Psoas muscle (tissue), 8 donors: ENCODE results near the gene CA11. TPM values are rescaled to one million over a fixed set of nuclear protein-coding genes. Genes with fewer than 3 reads are reported as not detected.

Experiments
- ATAC-seq, 4 donors: fragments of 200-7000 bp; cut with Tn5 transposase; one replicate each; pipeline ENCODE4 v1.9.1; 2020; ENCODE audit warnings: moderate library complexity in 3 of 4, mild to moderate bottlenecking in 2 of 4
- DNase-seq, 2 donors: peaks; one replicate each; pipeline ENCODE4 v3.0.0-alpha.2; 2020
- H3K27ac ChIP-seq: fragments of 200-600 bp; one replicate; pipeline ENCODE4 v1.8.0; 2022
- H3K27me3 ChIP-seq, 3 donors: fragments of 200-600 bp in 1 of 3; one replicate each; pipeline versions ENCODE4 v1.6.1 to v1.8.0; 2013 to 2022; ENCODE audit warnings: low read length in 2 of 3, mild to moderate bottlenecking in 2 of 3, moderate library complexity in 1 of 3; ENCODE audit not compliant: insufficient read depth in 3 of 3
- H3K36me3 ChIP-seq, 2 donors: fragments of 200-600 bp in 1 of 2; one replicate each; pipeline versions ENCODE4 v1.6.1 to v1.8.0; 2013 to 2022; ENCODE audit warnings: low read depth in 1 of 2, mild to moderate bottlenecking in 1 of 2, moderate library complexity in 1 of 2; ENCODE audit not compliant: insufficient read depth in 1 of 2
- H3K4me1 ChIP-seq: fragments of 200-600 bp; one replicate; pipeline ENCODE4 v1.8.0; 2022
- H3K4me3 ChIP-seq: fragments of 200-600 bp; one replicate; pipeline ENCODE4 v1.8.0; 2022; ENCODE audit warnings: mild to moderate bottlenecking
- H3K9me3 ChIP-seq: fragments of 200-600 bp; one replicate; pipeline ENCODE4 v1.8.0; 2022
- CTCF ChIP-seq: fragments of 200-600 bp; IDR thresholded peaks from one replicate; pipeline ENCODE4 v1.8.0; 2022; ENCODE audit warnings: antibody characterized with exemption
- WGBS, 3 donors: extraction: QIAGEN DNeasy Blood & Tissue Kit; methylation state at CpG; one replicate each; pipeline versions ENCODE4 v1.1.6 to v1.1.7; 2013; 5-methylcytosine and 5-hydroxymethylcytosine counted together
- intact Hi-C, 2 donors: fragments of 100-400 bp; cut with DNase I; formaldehyde crosslinking; loops; one replicate each; pipeline versions ENCODE4 v1.11.0 to v1.14.2; 2022
- polyA plus RNA-seq, 3 donors: library from polyadenylated mRNA; stranded (reverse); fragments of 200-250 nt; gene quantifications; one replicate each; pipeline ENCODE4 v1.2.3, GENCODE V29; 2013
- total RNA-seq, 4 donors: library from RNA; stranded (reverse); fragmentation: NEBNext Ultra II Directional in 2 of 4; extraction: Animal tissue kit (Norgen Biotek cat#: 25700) in 2 of 4; gene quantifications; one replicate each; pipeline versions ENCODE4 v1.2.1 to v1.2.4, GENCODE V29; 2021 to 2023
- donor health status: healthy with polysubstance abuse.
- donor health status: DM: no; HTN: no; CAD: no; lungs with moderate emphysema.
- donor health status: Bipolar disorder and iron deficiency.
- donor health status: healthy.
- donor health status: DM: yes; HTN: yes; CAD: no.
- donor health status: DM: no; HTN: no; CAD: no.
- donor health status: DM: no; HTN: no; CAD: no.
- donor health status: DM: yes; HTN: yes; CAD: no.

The CA11 gene
- total and polyA plus RNA-seq, 7 donors: 2.3 to 10.6 (median 8.6) TPM

GRCh38 chr19:48618278-48618915 is 27.6 kb downstream of the CA11 start:
- Histone ChIP-seq H3K27me3 (no peaks in the 10 kb centered on the region), H3K4me1 (peaks cover 35% of the 10 kb centered on the region), H3K4me3 (peak overlapping the region; percentile 99), H3K27ac (peak overlapping the region; percentile 94), H3K9me3 (no peaks in the 10 kb centered on the region), H3K36me3 (peaks cover 8 to 50% of the 10 kb centered on the region in 2 donors)
- DNase-seq (peak in 1 of 2 donors; percentile 59), ATAC-seq (no peak)
- no peak for TF ChIP-seq CTCF
- 4% methylated on average over 18 of the region's 18 CpGs for WGBS, 3 donors
- intact Hi-C loops: no loop called here

DNA sequence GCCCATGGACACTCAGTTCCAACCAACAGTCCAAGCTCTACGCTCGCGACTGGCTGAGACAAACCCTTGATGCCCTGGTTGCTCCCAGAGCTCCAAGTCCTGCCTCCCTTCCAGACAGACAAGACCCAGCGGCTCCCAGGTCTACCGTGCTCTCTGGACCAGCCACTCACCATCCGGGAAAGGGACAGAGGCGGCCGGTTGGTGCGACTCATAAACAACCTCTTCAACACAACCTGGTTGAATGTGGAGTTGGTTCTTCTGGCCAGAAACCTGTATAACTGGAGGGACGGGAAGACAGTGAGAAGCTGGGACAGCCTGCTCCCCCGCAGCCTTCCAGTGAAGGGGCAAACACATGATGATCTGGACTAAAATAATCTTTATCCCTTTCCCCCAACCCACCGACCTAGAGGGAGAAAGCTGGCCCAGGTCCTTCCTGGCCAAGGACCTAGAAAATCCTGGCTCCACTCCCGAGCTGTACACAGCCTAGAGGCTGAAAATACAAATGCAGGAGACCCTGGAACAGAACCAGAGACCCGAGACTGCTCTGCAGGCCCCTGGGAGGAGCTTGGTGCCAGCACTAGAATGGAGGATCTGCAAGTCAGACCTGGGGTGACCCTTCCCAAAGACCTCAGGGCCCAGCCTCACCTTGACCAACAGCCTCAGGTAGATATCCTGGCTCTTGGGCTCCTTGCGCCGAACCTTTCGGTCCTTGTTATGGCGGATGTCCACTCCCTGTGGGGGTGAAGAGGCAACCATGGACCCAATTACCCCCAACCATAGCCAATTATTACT is 28.6 kb downstream of the CA11 start:
- Histone ChIP-seq H3K27ac (peak overlapping the region; percentile 94), H3K4me3 (peak overlapping the region; percentile 99), H3K36me3 (peaks cover 8 to 48% of the 10 kb centered on the region in 2 donors), H3K27me3 (no peaks in the 10 kb centered on the region), H3K4me1 (peaks cover 37% of the 10 kb centered on the region), H3K9me3 (no peaks in the 10 kb centered on the region)
- TF ChIP-seq CTCF: no peak
- intact Hi-C loops: no loop called here
- no peak for ATAC-seq
- DNase-seq: no peak
- 59 to 67% (median 61%) methylated on average over 18 of the region's 18 CpGs for WGBS, 3 donors

- ATAC-seq (no peak), DNase-seq (no peak)
- H3K4me1 ChIP-seq: peaks cover 37% of the 10 kb centered on the region
- peak overlapping the region; percentile 99 for H3K4me3 ChIP-seq
- H3K27ac ChIP-seq: peak overlapping the region; percentile 94
- no peaks in the 10 kb centered on the region for H3K27me3 ChIP-seq
- intact Hi-C loops: no loop called here
- no peaks in the 10 kb centered on the region for H3K9me3 ChIP-seq
- TF ChIP-seq CTCF: no peak
- H3K36me3 ChIP-seq: peaks cover 8 to 43% of the 10 kb centered on the region in 2 donors
- 55 to 69% (median 65%) methylated on average over 10 to 12 of the region's 12 CpGs for WGBS, 3 donors
Measured at GRCh38 chr19:48616491-48617056, 29.4 kb downstream of the CA11 start.

DNA sequence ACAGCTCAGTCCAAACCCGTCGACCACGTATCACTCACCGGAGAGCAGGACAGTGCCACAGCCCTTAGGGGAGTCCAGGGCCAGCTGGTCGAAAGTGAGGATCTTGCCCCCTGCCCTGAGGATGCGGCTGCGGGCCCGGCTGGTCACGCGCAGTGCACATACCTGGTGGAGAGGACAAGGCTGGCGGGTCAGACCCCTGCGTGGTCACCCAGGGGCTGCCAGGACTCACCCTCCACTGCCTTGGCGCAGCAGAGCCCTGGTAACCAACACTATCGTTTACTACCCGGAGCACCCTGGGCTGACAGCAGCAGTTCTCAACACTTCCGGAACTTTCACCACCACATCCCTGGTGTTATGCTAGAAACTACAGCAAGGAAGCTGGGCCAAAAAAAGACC is 29.9 kb downstream of the CA11 start:
- WGBS, 3 donors: 78 to 82% (median 79%) methylated on average over 16 of the region's 16 CpGs
- DNase-seq: no peak
- no peak for ATAC-seq
- Histone ChIP-seq H3K4me3 (no peak overlapping the region), H3K9me3 (no peaks in the 10 kb centered on the region), H3K27ac (no peak overlapping the region), H3K36me3 (peaks cover 8 to 38% of the 10 kb centered on the region in 2 donors), H3K4me1 (peaks cover 37% of the 10 kb centered on the region), H3K27me3 (no peaks in the 10 kb centered on the region)
- TF ChIP-seq CTCF: no peak
- intact Hi-C loops: no loop called here
